WI38 (cell line): ENCODE measurements around the gene TRAFD1.
A peak's percentile ranks its signal among the peaks of the same experiment; 100 is the strongest.

Source experiments
- H3K4me3 ChIP-seq: 2 replicates; pipeline ENCODE4 v1.5.1; 2011; ENCODE audit warnings: low read depth, mild to moderate bottlenecking, control low read depth, low read length
- CTCF ChIP-seq: IDR thresholded peaks from 2 replicates; pipeline ENCODE4 v1.5.1; 2012; ENCODE audit warnings: low read depth, mild to moderate bottlenecking, control low read depth, low read length

Gene TRAFD1

GRCh38 chr12:112169161-112169872, 44.0 kb downstream of the TRAFD1 start:
- H3K4me3 ChIP-seq, result no peak overlapping the region
- no peak for TF ChIP-seq CTCF

- no peak for TF ChIP-seq CTCF
- H3K4me3 ChIP-seq, result no peak overlapping the region
Observed at GRCh38 chr12:112169966-112170365, 44.6 kb downstream of the TRAFD1 start.

- peak; percentile 74 for TF ChIP-seq CTCF
- no peak overlapping the region for H3K4me3 ChIP-seq
Observed at GRCh38 chr12:112170376-112170775, 45.0 kb downstream of the TRAFD1 start.

GRCh38 chr12:112170971-112171596, 45.7 kb downstream of the TRAFD1 start:
- no peak for TF ChIP-seq CTCF
- H3K4me3 ChIP-seq, result no peak overlapping the region

GRCh38 chr12:112172556-112173324, 47.4 kb downstream of the TRAFD1 start:
- TF ChIP-seq CTCF, result no peak
- H3K4me3 ChIP-seq, result no peak overlapping the region

GRCh38 chr12:112175361-112176155, 50.2 kb downstream of the TRAFD1 start:
- H3K4me3 ChIP-seq, result no peak overlapping the region
- TF ChIP-seq CTCF, result no peak
